NCI-H345 treated with DMSO at 0.1 percent for 48 hours (cell line): Measurements from ENCODE around the gene IFIT2.
"Not testable (repeated sequence)": the region's sequence is repeated elsewhere in the genome, so short reads cannot be mapped to it uniquely, and the experiment has no call there.

Source experiments
- DNase-seq: peaks from one replicate; lab custom pipeline; 2025; ENCODE audit not compliant: unreplicated experiment; lab: John Stamatoyannopoulos, UW

Gene IFIT2

GRCh38 chr10:89279421-89279869 is 22.4 kb upstream of the IFIT2 start:
- DNase-seq: no peak

GRCh38 chr10:89280508-89280907 is 21.3 kb upstream of the IFIT2 start:
- no peak for DNase-seq

- DNase-seq: no peak
Measured at GRCh38 chr10:89281606-89282395, 20.0 kb upstream of the IFIT2 start.

- no peak for DNase-seq
Measured at GRCh38 chr10:89283025-89283935, 18.6 kb upstream of the IFIT2 start.

GRCh38 chr10:89283936-89284475 is 17.8 kb upstream of the IFIT2 start:
- DNase-seq: no peak

- DNase-seq: not testable (repeated sequence)
Measured at GRCh38 chr10:89284711-89285110, 17.1 kb upstream of the IFIT2 start.

- DNase-seq: not testable (repeated sequence)
Measured at GRCh38 chr10:89285303-89285702, 16.5 kb upstream of the IFIT2 start.

- DNase-seq: no peak
Measured at GRCh38 chr10:89294721-89295239, 7.1 kb upstream of the IFIT2 start.

- DNase-seq: no peak
Measured at GRCh38 chr10:89295597-89295996, 6.2 kb upstream of the IFIT2 start.

GRCh38 chr10:89296220-89296648 is 5.6 kb upstream of the IFIT2 start:
- DNase-seq: no peak

GRCh38 chr10:89297356-89297755 is 4.5 kb upstream of the IFIT2 start:
- no peak for DNase-seq

GRCh38 chr10:89297791-89298190 is 4.1 kb upstream of the IFIT2 start:
- no peak for DNase-seq

GRCh38 chr10:89299031-89299430 is 2.8 kb upstream of the IFIT2 start:
- DNase-seq: no peak

- no peak for DNase-seq
Measured at GRCh38 chr10:89301232-89301631, 614 bp upstream of the IFIT2 start.

- no peak for DNase-seq
Measured at GRCh38 chr10:89302625-89303024, 779 bp downstream of the IFIT2 start.

GRCh38 chr10:89303161-89303560 is 1.3 kb downstream of the IFIT2 start:
- no peak for DNase-seq

- DNase-seq: no peak
Measured at GRCh38 chr10:89304026-89304425, 2.2 kb downstream of the IFIT2 start.

GRCh38 chr10:89304446-89304845 is 2.6 kb downstream of the IFIT2 start:
- DNase-seq: no peak

- no peak for DNase-seq
Measured at GRCh38 chr10:89304925-89305324, 3.1 kb downstream of the IFIT2 start.

- DNase-seq: no peak
Measured at GRCh38 chr10:89305766-89306433, 4.1 kb downstream of the IFIT2 start.
